HCT116 (cell line): Measurements from ENCODE around the gene HESX1. TPM values are rescaled to one million over a fixed set of nuclear protein-coding genes. Genes with fewer than 3 reads are reported as not detected.

Experiments
- ATAC-seq: fragments of 200-7000 bp; cut with Tn5 transposase; 2 replicates; pipeline ENCODE4 v1.9.1; 2020; ENCODE audit warnings: mild to moderate bottlenecking, moderate library complexity
- BruUV-seq: library from RNA; stranded (reverse); fragments of 400-500 nt; replicated peaks from 2 replicates; lab custom pipeline; 2021; lab: Mats Ljungman, UMichigan
- CTCF ChIA-PET: fragments of 300-600 bp; sonication (Branson Sonifier 250); formaldehyde crosslinking; loops from one replicate; lab custom pipeline; 2021; ENCODE audit warnings: antibody characterized with exemption; lab: Charles Lee
- POLR2A ChIA-PET: fragments of 300-600, 350-600 bp; sonication (Branson Sonifier 250); formaldehyde crosslinking; loops from one replicate; lab custom pipeline; 2021; ENCODE audit warnings: antibody characterized with exemption; lab: Charles Lee
- RAD21 ChIA-PET, 2 experiments: fragments of 300-600 bp; sonication (Branson Sonifier 250); formaldehyde crosslinking; loops; one replicate each; lab custom pipeline; 2023; ENCODE audit warnings: low total read pairs in 2 of 2; ENCODE audit not compliant: uncharacterized antibody in 2 of 2, unreplicated experiment in 2 of 2, low non-redundant PET in 1 of 2; lab: Charles Lee
- DNase-seq: peaks from one replicate; pipeline ENCODE4 v3.0.0-alpha.2; 2010; ENCODE audit warnings: low read depth, low spot score
- H2AFZ ChIP-seq: fragments of 200-600 bp; shearing (Covaris generic), sonication (generic); 2 replicates; pipeline ENCODE4 v1.6.1; 2017; ENCODE audit warnings: low read depth, mixed run types, mixed read lengths, antibody characterized with exemption, low read length; ENCODE audit not compliant: poor library complexity, severe bottlenecking
- H3K27ac ChIP-seq: 2 replicates; pipeline ENCODE4 v1.5.1; 2012; ENCODE audit warnings: low read depth, low read length
- H3K27me3 ChIP-seq: fragments of 200-600 bp; sonication (generic); 2 replicates; pipeline ENCODE4 v1.6.1; 2016; ENCODE audit warnings: mixed run types, low read length, mixed read lengths; ENCODE audit not compliant: insufficient read depth
- H3K36me3 ChIP-seq, 2 experiments: fragments of 200-500 bp in 1 of 2; fragments of 200-600 bp in 1 of 2; sonication (Bioruptor generic) in 1 of 2; sonication (generic) in 1 of 2; 2 replicates each; pipeline versions ENCODE4 v1.5.1 to v1.6.1; 2014 to 2016; ENCODE audit warnings: low read length in 2 of 2, inconsistent platforms in 1 of 2, mixed read lengths in 1 of 2, mixed run types in 1 of 2; ENCODE audit not compliant: insufficient read depth in 2 of 2, control insufficient read depth in 1 of 2
- H3K4me1 ChIP-seq, 2 experiments: fragments of 200-600 bp in 1 of 2; sonication (generic) in 1 of 2; 2 replicates each; pipeline versions ENCODE4 v1.5.1 to v1.6.1; 2012 to 2017; ENCODE audit warnings: low read length in 2 of 2, inconsistent platforms in 1 of 2, mild to moderate bottlenecking in 1 of 2, mixed read lengths in 1 of 2, mixed run types in 1 of 2, moderate library complexity in 1 of 2; ENCODE audit not compliant: insufficient read depth in 2 of 2, control insufficient read depth in 1 of 2
- H3K4me2 ChIP-seq: fragments of 200-600 bp; sonication (generic); 2 replicates; pipeline ENCODE4 v1.6.1; 2017; ENCODE audit warnings: mixed run types, low read length, mixed read lengths
- H3K4me3 ChIP-seq, 2 experiments: fragments of 200-600 bp in 1 of 2; sonication (generic) in 1 of 2; replicated peaks in 1 of 2; 2 replicates each; pipeline ENCODE4 v1.5.1; 2011 to 2016; ENCODE audit warnings: low read length in 2 of 2, control low read depth in 1 of 2, low read depth in 1 of 2, mild to moderate bottlenecking in 1 of 2, mixed read lengths in 1 of 2, mixed run types in 1 of 2
- H3K79me2 ChIP-seq: fragments of 200-600 bp; sonication (generic); 2 replicates; pipeline ENCODE4 v1.6.1; 2017; ENCODE audit warnings: mild to moderate bottlenecking, mixed run types, low read length, moderate library complexity, mixed read lengths; ENCODE audit not compliant: insufficient read depth
- H3K9ac ChIP-seq: fragments of 200-600 bp; sonication (generic); 2 replicates; pipeline ENCODE4 v1.6.1; 2016; ENCODE audit warnings: low read length, mixed read lengths
- H3K9me2 ChIP-seq: fragments of 200-600 bp; sonication (generic), shearing (Covaris generic); 2 replicates; pipeline ENCODE4 v1.6.1; 2017; ENCODE audit warnings: mixed run types, mild to moderate bottlenecking, moderate library complexity; ENCODE audit not compliant: insufficient read depth
- H3K9me3 ChIP-seq, 2 experiments: fragments of 200-500 bp in 1 of 2; fragments of 200-600 bp in 1 of 2; sonication (Bioruptor generic) in 1 of 2; sonication (generic) in 1 of 2; 2 replicates each; pipeline ENCODE4 v1.6.1; 2014 to 2017; ENCODE audit warnings: low read length in 2 of 2, mixed read lengths in 2 of 2, inconsistent platforms in 1 of 2, low read depth in 1 of 2, mild to moderate bottlenecking in 1 of 2, mixed run types in 1 of 2, moderate library complexity in 1 of 2; ENCODE audit not compliant: control insufficient read depth in 1 of 2, insufficient read depth in 1 of 2
- H4K20me1 ChIP-seq: fragments of 200-600 bp; sonication (generic), shearing (Covaris generic); 2 replicates; pipeline ENCODE4 v1.6.1; 2017; ENCODE audit warnings: mixed run types, mild to moderate bottlenecking, moderate library complexity; ENCODE audit not compliant: insufficient read depth
- ATF3 ChIP-seq: IDR thresholded peaks from 2 replicates; pipeline ENCODE4 v1.6.1; 2012
- ELF1 ChIP-seq: IDR thresholded peaks from 2 replicates; pipeline ENCODE4 v1.6.1; 2012; ENCODE audit warnings: low read depth, borderline replicate concordance
- EZH2phosphoT487 ChIP-seq: fragments of 200-600 bp; IDR thresholded peaks from 2 replicates; pipeline ENCODE4 v1.6.1; 2018; ENCODE audit warnings: antibody characterized with exemption, borderline replicate concordance
- JUND ChIP-seq: IDR thresholded peaks from 2 replicates; pipeline ENCODE4 v1.6.1; 2012
- MAX ChIP-seq: IDR thresholded peaks from 2 replicates; pipeline ENCODE4 v1.6.1; 2012
- POLR2AphosphoS5 ChIP-seq: IDR thresholded peaks from 2 replicates; pipeline ENCODE4 v1.6.1; 2011; ENCODE audit warnings: mild to moderate bottlenecking, low read depth, low read length, moderate library complexity
- TCF7L2 ChIP-seq: IDR thresholded peaks from 2 replicates; pipeline ENCODE4 v1.7.0; 2011; ENCODE audit warnings: borderline replicate concordance, inconsistent platforms; ENCODE audit not compliant: insufficient read depth, insufficient read length; ENCODE audit errors: extremely low read depth
- ZBTB33 ChIP-seq: IDR thresholded peaks from 2 replicates; pipeline ENCODE4 v1.6.1; 2011; ENCODE audit warnings: mild to moderate bottlenecking, low read length, moderate library complexity; ENCODE audit not compliant: insufficient replicate concordance; ENCODE audit errors: extremely low read depth
- intact Hi-C: fragments of 100-400 bp; cut with micrococcal nuclease; formaldehyde crosslinking; loops from 2 replicates; pipeline ENCODE4 v1.10.0; 2022
- total RNA-seq: library from RNA; stranded (reverse); gene quantifications from one replicate; pipeline ENCODE4 v1.2.1, GENCODE V29; 2021; ENCODE audit not compliant: unreplicated experiment

HESX1 gene
- total RNA-seq, 1 experiment from 2014 or later = 2.1 TPM

- CTCF ChIA-PET = no interaction called here
- no peaks in the 10 kb centered on the region for H3K27me3 ChIP-seq
- no peak overlapping the region for H2AFZ ChIP-seq
- H3K9me2 ChIP-seq = no peaks in the 10 kb centered on the region
- no peak overlapping the region for H3K9ac ChIP-seq
- peaks cover 2 to 7% of the 10 kb centered on the region in 2 experiments for H3K4me1 ChIP-seq
- peaks cover 57% of the 10 kb centered on the region for H3K79me2 ChIP-seq
- RAD21 ChIA-PET = no interaction called here
- no peak overlapping the region for H3K27ac ChIP-seq
- POLR2A ChIA-PET = no interaction called here
- TF ChIP-seq ZBTB33 (no peak), ELF1 (no peak), MAX (no peak), POLR2AphosphoS5 (no peak), JUND (no peak), ATF3 (no peak), TCF7L2 (no peak), EZH2phosphoT487 (no peak)
- TF ChIP-seq, all 23 proteins: peak for 0
- Histone ChIP-seq H3K4me3 (no peak overlapping the region), H3K9me3 (no peaks in the 10 kb centered on the region), H3K4me2 (no peak overlapping the region), H3K36me3 (peaks cover 5 to 14% of the 10 kb centered on the region in 2 experiments), H4K20me1 (no peaks in the 10 kb centered on the region)
- no TSS peak for BruUV-seq
- DNase-seq (no peak), ATAC-seq (no peak)
- intact Hi-C loops = no loop called here
Observed at GRCh38 chr3:57234613-57235575, 35.1 kb upstream of the HESX1 start.
